H1 (cell line): Measurements from ENCODE around the gene CAVIN2. TPM values are rescaled to one million over a fixed set of nuclear protein-coding genes. Genes with fewer than 3 reads are reported as not detected.

ENCODE experiments used
- CTCF ChIA-PET: fragments of 300-600 bp; sonication (Branson Sonifier 250); formaldehyde crosslinking; loops from one replicate; lab custom pipeline; 2021; ENCODE audit not compliant: partially characterized antibody; lab: Charles Lee
- POLR2A ChIA-PET: fragments of 300-600 bp; sonication (Branson Sonifier 250); formaldehyde crosslinking; loops from one replicate; lab custom pipeline; 2021; ENCODE audit warnings: inconsistent platforms; ENCODE audit not compliant: partially characterized antibody; lab: Charles Lee
- DNase-seq, 2 experiments: peaks; one replicate each; pipeline versions ENCODE4 v3.0.0 to v3.0.0-alpha.2; 2010 to 2022; ENCODE audit warnings: low spot score in 2 of 2, low read depth in 1 of 2, mixed read lengths in 1 of 2
- FAIRE-seq: peaks from 2 replicates; lab custom pipeline; 2011; peaks lifted over from hg19 to GRCh38; lab: Jason Lieb, UNC
- H2AFZ ChIP-seq: 2 replicates; pipeline ENCODE4 v1.8.1; 2012; ENCODE audit warnings: low read length, inconsistent platforms
- H2AK5ac ChIP-seq: 2 replicates; pipeline ENCODE4 v1.6.1; 2013; ENCODE audit warnings: low read depth, low read length
- H2BK120ac ChIP-seq: replicated peaks from 2 replicates; pipeline ENCODE3; 2013; ENCODE audit warnings: low read depth, low read length, inconsistent platforms
- H2BK12ac ChIP-seq: 2 replicates; pipeline ENCODE4 v1.6.1; 2013; ENCODE audit warnings: low read depth, low read length
- H2BK15ac ChIP-seq: 2 replicates; pipeline ENCODE4 v1.6.1; 2013; ENCODE audit warnings: low read length
- H2BK20ac ChIP-seq: 2 replicates; pipeline ENCODE4 v1.6.1; 2013; ENCODE audit warnings: low read length
- H2BK5ac ChIP-seq: 2 replicates; pipeline ENCODE4 v1.6.1; 2013; ENCODE audit warnings: low read depth, low read length
- H3K14ac ChIP-seq: 2 replicates; pipeline ENCODE4 v1.6.1; 2013; ENCODE audit warnings: inconsistent platforms; ENCODE audit not compliant: insufficient read length
- H3K18ac ChIP-seq: 2 replicates; pipeline ENCODE4 v1.6.1; 2013; ENCODE audit warnings: low read length; ENCODE audit errors: extremely low read depth
- H3K23ac ChIP-seq: 2 replicates; pipeline ENCODE4 v1.6.1; 2013; ENCODE audit warnings: inconsistent platforms; ENCODE audit not compliant: insufficient read length
- H3K23me2 ChIP-seq: 2 replicates; pipeline ENCODE4 v1.6.1; 2013; ENCODE audit warnings: low read depth, low read length
- H3K27ac ChIP-seq: 2 replicates; pipeline ENCODE4 v1.6.1; 2011; ENCODE audit warnings: low read depth, low read length, inconsistent platforms
- H3K27me3 ChIP-seq, 4 experiments: replicated peaks in 1 of 4; 1 replicate in 1 of 4; 2 replicates in 3 of 4; pipeline versions ENCODE4 v1.6.1 to v1.8.1; 2011 to 2013; ENCODE audit warnings: low read length in 3 of 4, mild to moderate bottlenecking in 3 of 4, inconsistent platforms in 2 of 4, mixed read lengths in 2 of 4, moderate library complexity in 1 of 4; ENCODE audit not compliant: control insufficient read depth in 3 of 4, insufficient read depth in 3 of 4; ENCODE audit errors: extremely low read depth in 1 of 4
- H3K36me3 ChIP-seq, 4 experiments: 2 replicates each; pipeline versions ENCODE4 v1.6.1 to v1.8.1; 2011 to 2013; ENCODE audit warnings: mild to moderate bottlenecking in 4 of 4, low read length in 3 of 4, moderate library complexity in 2 of 4, control low read depth in 1 of 4, inconsistent platforms in 1 of 4; ENCODE audit not compliant: insufficient read depth in 4 of 4, control insufficient read depth in 2 of 4
- H3K4ac ChIP-seq: replicated peaks from 2 replicates; pipeline ENCODE3; 2013; ENCODE audit warnings: low read length, low read depth, mixed read lengths, inconsistent platforms; ENCODE audit not compliant: insufficient read length
- H3K4me1 ChIP-seq, 4 experiments: replicated peaks in 1 of 4; 1 replicate in 1 of 4; 2 replicates in 3 of 4; pipeline versions ENCODE4 v1.6.1 to v1.8.1; 2011 to 2013; ENCODE audit warnings: low read length in 3 of 4, inconsistent platforms in 2 of 4, mixed read lengths in 1 of 4; ENCODE audit not compliant: insufficient read depth in 4 of 4, control insufficient read depth in 3 of 4
- H3K4me2 ChIP-seq, 2 experiments: 2 replicates each; pipeline versions ENCODE4 v1.6.1 to v1.8.1; 2011 to 2013; ENCODE audit warnings: low read depth in 2 of 2, low read length in 2 of 2, control low read depth in 1 of 2, inconsistent platforms in 1 of 2, mild to moderate bottlenecking in 1 of 2; ENCODE audit not compliant: insufficient read depth in 1 of 2
- H3K4me3 ChIP-seq, 4 experiments: fragments of 200-600, 300-600 bp in 1 of 4; sonication (generic), shearing (Covaris generic), sonication (Bioruptor Twin) in 1 of 4; 2 replicates each; pipeline versions ENCODE4 v1.5.1 to v1.8.1; 2011 to 2016; ENCODE audit warnings: low read length in 4 of 4, low read depth in 3 of 4, control low read depth in 2 of 4, inconsistent platforms in 2 of 4, mild to moderate bottlenecking in 2 of 4, mixed read lengths in 1 of 4, moderate library complexity in 1 of 4; ENCODE audit not compliant: insufficient read depth in 2 of 4; ENCODE audit errors: extremely low read depth in 1 of 4
- H3K56ac ChIP-seq: replicated peaks from 2 replicates; pipeline ENCODE3; 2013; ENCODE audit warnings: low read depth, mild to moderate bottlenecking, mixed read lengths, low read length, inconsistent platforms; ENCODE audit not compliant: insufficient read length
- H3K79me1 ChIP-seq: 2 replicates; pipeline ENCODE4 v1.6.1; 2013; ENCODE audit warnings: low read depth, low read length, control low read depth
- H3K79me2 ChIP-seq, 2 experiments: 2 replicates each; pipeline versions ENCODE4 v1.6.1 to v1.8.1; 2012 to 2013; ENCODE audit warnings: low read length in 2 of 2, mild to moderate bottlenecking in 2 of 2, inconsistent platforms in 1 of 2; ENCODE audit not compliant: insufficient read depth in 2 of 2, control insufficient read depth in 1 of 2
- H3K9ac ChIP-seq, 4 experiments: replicated peaks in 1 of 4; 1 replicate in 1 of 4; 2 replicates in 3 of 4; pipeline versions ENCODE4 v1.6.1 to v1.8.1; 2011 to 2013; ENCODE audit warnings: low read depth in 3 of 4, low read length in 3 of 4, control low read depth in 2 of 4, mild to moderate bottlenecking in 2 of 4, moderate library complexity in 2 of 4, inconsistent platforms in 1 of 4; ENCODE audit errors: extremely low read depth in 1 of 4
- H3K9me3 ChIP-seq, 2 experiments: 2 replicates each; pipeline versions ENCODE4 v1.6.1 to v1.8.1; 2012 to 2013; ENCODE audit warnings: mild to moderate bottlenecking in 2 of 2, moderate library complexity in 2 of 2, control low read depth in 1 of 2, inconsistent platforms in 1 of 2, low read depth in 1 of 2, low read length in 1 of 2, mixed read lengths in 1 of 2; ENCODE audit not compliant: insufficient read depth in 2 of 2
- H4K20me1 ChIP-seq, 2 experiments: replicated peaks in 1 of 2; 2 replicates each; pipeline versions ENCODE3 to v1.8.1; 2011 to 2013; ENCODE audit warnings: inconsistent platforms in 2 of 2, low read length in 2 of 2, mild to moderate bottlenecking in 1 of 2; ENCODE audit not compliant: insufficient read depth in 2 of 2, control insufficient read depth in 1 of 2
- H4K5ac ChIP-seq: 2 replicates; pipeline ENCODE4 v1.6.1; 2013; ENCODE audit warnings: low read length, low read depth, mixed read lengths, inconsistent platforms; ENCODE audit not compliant: insufficient read length
- H4K8ac ChIP-seq: 2 replicates; pipeline ENCODE4 v1.8.0; 2013; ENCODE audit warnings: mild to moderate bottlenecking, moderate library complexity, low read length, inconsistent platforms; ENCODE audit not compliant: insufficient read depth; ENCODE audit errors: extremely low read depth
- H4K91ac ChIP-seq: replicated peaks from 2 replicates; pipeline ENCODE3; 2013; ENCODE audit warnings: low read length, mixed read lengths, inconsistent platforms; ENCODE audit not compliant: insufficient read length
- ASH2L ChIP-seq: fragments of 200-600, 300-600 bp; sonication (generic); IDR thresholded peaks from one replicate; pipeline ENCODE4 v1.7.1; 2017; ENCODE audit warnings: low read length
- ATF3 ChIP-seq: IDR thresholded peaks from 2 replicates; pipeline ENCODE4 v1.6.1; 2011; ENCODE audit warnings: low read depth, mild to moderate bottlenecking, low read length; ENCODE audit not compliant: insufficient read depth
- CEBPB ChIP-seq: IDR thresholded peaks from 2 replicates; pipeline ENCODE4 v1.6.1; 2012; ENCODE audit warnings: low read depth, low read length
- CHD1 ChIP-seq: IDR thresholded peaks from 2 replicates; pipeline ENCODE4 v1.6.1; 2012; ENCODE audit warnings: low read depth, low read length, improper control_type of control experiment
- EP300 ChIP-seq, 2 experiments: IDR thresholded peaks; 1 replicate in 1 of 2; 2 replicates in 1 of 2; pipeline ENCODE4 v1.6.1; 2011 to 2012; ENCODE audit warnings: low read depth in 2 of 2, low read length in 2 of 2, mild to moderate bottlenecking in 2 of 2, borderline replicate concordance in 1 of 2, inconsistent platforms in 1 of 2, moderate library complexity in 1 of 2
- JUND ChIP-seq: IDR thresholded peaks from 2 replicates; pipeline ENCODE4 v1.6.1; 2011; ENCODE audit warnings: mild to moderate bottlenecking, improper control_type of control experiment, low read length
- KDM4A ChIP-seq: IDR thresholded peaks from one replicate; pipeline ENCODE4 v1.7.1; 2012; ENCODE audit warnings: low read depth, mild to moderate bottlenecking, moderate library complexity, low read length, inconsistent platforms; ENCODE audit not compliant: severe bottlenecking
- PHF8 ChIP-seq: fragments of 200-600 bp; sonication (generic); conservative IDR thresholded peaks from 2 replicates; pipeline ENCODE4 v1.7.1; 2012; ENCODE audit warnings: low read depth, mild to moderate bottlenecking, inconsistent platforms, low read length, moderate library complexity
- POLR2A ChIP-seq, 2 experiments: IDR thresholded peaks; 1 replicate in 1 of 2; 2 replicates in 1 of 2; pipeline ENCODE4 v1.6.1; 2011; ENCODE audit warnings: low read depth in 2 of 2, low read length in 2 of 2, mild to moderate bottlenecking in 2 of 2; ENCODE audit errors: control extremely low read depth in 1 of 2
- SIN3A ChIP-seq, 2 experiments: IDR thresholded peaks in 1 of 2; conservative IDR thresholded peaks in 1 of 2; 2 replicates each; pipeline ENCODE4 v1.6.1; 2011 to 2012; ENCODE audit warnings: low read length in 2 of 2, improper control_type of control experiment in 1 of 2, low read depth in 1 of 2, mild to moderate bottlenecking in 1 of 2
- SP1 ChIP-seq: IDR thresholded peaks from 2 replicates; pipeline ENCODE4 v1.6.1; 2011; ENCODE audit warnings: low read depth, low read length
- SP4 ChIP-seq: IDR thresholded peaks from 2 replicates; pipeline ENCODE4 v1.6.1; 2012; ENCODE audit warnings: low read length, inconsistent platforms
- TAF1 ChIP-seq: IDR thresholded peaks from 2 replicates; pipeline ENCODE4 v1.6.1; 2011; ENCODE audit warnings: mild to moderate bottlenecking, low read depth, low read length
- TCF12 ChIP-seq: IDR thresholded peaks from 2 replicates; pipeline ENCODE4 v1.6.1; 2011; ENCODE audit warnings: low read depth, mild to moderate bottlenecking, low read length
- WGBS, 2 experiments: shearing (Covaris generic) in 1 of 2; methylation state at CpG; one replicate each; pipeline versions ENCODE4 v1.1.6 to v1.1.7; 2013 to 2015; ENCODE audit warnings: low lambda C conversion rate in 2 of 2, mixed read lengths in 2 of 2, inconsistent platforms in 1 of 2, low coverage in 1 of 2, missing lambda C conversion rate in 1 of 2; ENCODE audit not compliant: insufficient replicate concordance in 2 of 2, insufficient coverage in 1 of 2, insufficient read length in 1 of 2; ENCODE audit errors: extremely low coverage in 1 of 2, missing lambda C conversion rate in 1 of 2; 5-methylcytosine and 5-hydroxymethylcytosine counted together
- polyA plus RNA-seq, 7 experiments: library from polyadenylated mRNA; depleted of rRNA in 3 of 7; stranded (reverse) in 5 of 7; unstranded in 2 of 7; fragments of >200 nt in 5 of 7; fragments of 200-250 nt in 2 of 7; gene quantifications; 1 replicate in 5 of 7; 2 replicates in 1 of 7; 4 replicates in 1 of 7; pipeline versions ENCODE4 v1.2.1 to v1.2.3, GENCODE V29; 2011 to 2013; ENCODE audit warnings: missing spikeins in 2 of 7, mixed read lengths in 2 of 7
- total RNA-seq: library from RNA; stranded (reverse); fragmentation: NEBNext Ultra II Directional; extraction: Animal tissue kit (Norgen Biotek cat#: 25700); gene quantifications from 2 replicates; pipeline ENCODE4 v1.2.1, GENCODE V29; 2021

Gene CAVIN2
- total and polyA plus RNA-seq, 2 of the 8 experiments (the other 6 are each of a cell fraction or from before 2014, with no cell fraction given) = 0.03 TPM; not detected in 1

DNA sequence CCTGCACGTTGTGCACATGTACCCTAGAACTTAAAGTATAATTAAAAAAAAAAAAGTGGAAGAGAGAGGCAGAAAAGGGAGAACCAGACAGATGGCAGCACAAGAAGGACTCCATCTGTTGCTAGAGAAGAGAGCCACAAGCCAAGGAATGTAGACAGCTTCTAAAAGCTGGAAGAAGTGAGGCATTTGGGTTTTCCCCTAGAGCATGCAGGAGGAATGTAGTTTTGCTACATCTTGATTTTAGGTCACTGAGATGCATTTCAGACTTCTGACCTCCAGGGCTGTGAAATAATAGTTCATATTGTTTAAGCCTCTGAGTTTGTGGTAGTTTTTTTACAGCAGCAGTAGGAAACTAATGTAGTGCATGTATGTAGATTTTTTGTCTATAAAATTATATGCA is 46.0 kb downstream of the CAVIN2 start:
- H3K4me1 ChIP-seq = no peaks in the 10 kb centered on the region
- H4K91ac ChIP-seq = no peak overlapping the region
- no peak overlapping the region for H3K23ac ChIP-seq
- no peak overlapping the region for H4K5ac ChIP-seq
- no peak overlapping the region for H3K27ac ChIP-seq
- no peak overlapping the region for H4K8ac ChIP-seq
- no peak overlapping the region for H2BK15ac ChIP-seq
- no CpG with 5 or more reads among the region's 1 CpG for WGBS, 2 experiments
- H2AK5ac ChIP-seq = no peak overlapping the region
- H3K56ac ChIP-seq = no peak overlapping the region
- H2BK20ac ChIP-seq = no peak overlapping the region
- no peak overlapping the region for H3K18ac ChIP-seq
- no peak overlapping the region for H3K9ac ChIP-seq
- H3K4me2 ChIP-seq = no peak overlapping the region
- no peaks in the 10 kb centered on the region for H3K36me3 ChIP-seq
- H3K9me3 ChIP-seq = no peaks in the 10 kb centered on the region
- H3K14ac ChIP-seq = no peak overlapping the region
- ChIA-PET POLR2A (no interaction called here), CTCF (interaction anchor here (1.2 to 1.4 kb wide), 2 partner anchors 10 to 11 kb away, joined by 3 read pairs; no protein-coding TSS in a partner anchor)
- no peak overlapping the region for H2BK12ac ChIP-seq
- H3K4me3 ChIP-seq = no peak overlapping the region
- no peak overlapping the region for H3K4ac ChIP-seq
- no peak for FAIRE-seq
- no peak for DNase-seq
- H3K27me3 ChIP-seq = no peaks in the 10 kb centered on the region
- TF ChIP-seq ASH2L (no peak), PHF8 (no peak), EP300 (IDR thresholded peaks at IDR 0.05; ENCODE audit: borderline replicate concordance in 1 of 2, low read depth in 2 of 2, low read length in 2 of 2) (no peak), CHD1 (no peak), POLR2A (IDR thresholded peaks at IDR 0.05; ENCODE audit: control extremely low read depth in 1 of 2, low read depth in 2 of 2, low read length in 2 of 2) (no peak), TAF1 (no peak), SP4 (no peak), SIN3A (conservative IDR thresholded peaks at IDR 0.05 in 1 of 2, IDR thresholded peaks at IDR 0.05 in 1 of 2; ENCODE audit: low read depth in 1 of 2, low read length in 2 of 2) (no peak), TCF12 (no peak), KDM4A (no peak), CEBPB (no peak), ATF3 (no peak), JUND (no peak), SP1 (no peak)
- H2AFZ ChIP-seq = no peak overlapping the region
- no peak overlapping the region for H2BK5ac ChIP-seq
- H3K79me2 ChIP-seq = no peaks in the 10 kb centered on the region
- H3K79me1 ChIP-seq = no peaks in the 10 kb centered on the region
- no peak overlapping the region for H2BK120ac ChIP-seq
- H4K20me1 ChIP-seq = no peaks in the 10 kb centered on the region
- H3K23me2 ChIP-seq = no peaks in the 10 kb centered on the region
